ENCODE data around the gene RPTOR.
"Not testable (repeated sequence)": the region's sequence is repeated elsewhere in the genome, so short reads cannot be mapped to it uniquely, and the experiment has no call there.

RPTOR gene

GRCh38 chr17:80529904-80530292, 14.7 kb upstream of the RPTOR start:
- Histone ChIP-seq H3K9ac (ENCODE audit: insufficient read length) (no peak overlapping the region), H3K9me3 (ENCODE audit: low read depth, low read length) (no peaks in the 10 kb centered on the region), H3K4me3 (no peak overlapping the region), H3K36me3 (ENCODE audit: insufficient read depth, low read length) (no peaks in the 10 kb centered on the region), H3K27ac (no peak overlapping the region)
- no peak for DNase-seq (ENCODE audit: low read depth, low spot score)
- no peak for TF ChIP-seq FOXP2 (optimal IDR thresholded peaks at IDR 0.05; ENCODE audit: control extremely low read depth, extremely low read length, insufficient read depth)
- no peak for TF ChIP-seq POLR2AphosphoS5 (IDR thresholded peaks at IDR 0.05; ENCODE audit: borderline replicate concordance, low read depth, low read length)
- no peak for TF ChIP-seq EZH2 (IDR thresholded peaks at IDR 0.05)

DNA sequence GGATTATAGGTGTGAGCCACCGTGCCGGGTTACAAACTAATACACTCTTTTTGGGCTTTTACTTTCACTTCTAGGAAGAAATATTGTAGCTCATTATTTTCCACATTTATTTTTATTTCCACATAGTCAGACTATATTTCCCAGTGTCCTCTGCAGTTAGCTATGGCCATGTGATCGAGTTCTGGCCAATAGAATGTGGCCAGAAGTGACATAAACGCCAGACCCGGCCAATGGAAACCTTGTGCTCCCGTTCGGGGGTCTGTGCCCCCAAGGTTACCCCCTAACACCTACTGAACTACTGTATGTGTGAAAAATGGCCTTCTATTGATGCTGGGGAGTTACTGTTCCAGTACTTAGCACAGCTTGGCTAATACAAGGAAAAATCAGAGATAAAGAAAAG, 13.2 kb upstream of the RPTOR start:
- no peak for DNase-seq (ENCODE audit: low read depth, low spot score)
- no peak overlapping the region for H3K9ac ChIP-seq (ENCODE audit: insufficient read length)
- TF ChIP-seq POLR2AphosphoS5 (IDR thresholded peaks at IDR 0.05; ENCODE audit: borderline replicate concordance, low read depth, low read length) (no peak), EZH2 (IDR thresholded peaks at IDR 0.05) (no peak), FOXP2 (optimal IDR thresholded peaks at IDR 0.05; ENCODE audit: control extremely low read depth, extremely low read length, insufficient read depth) (no peak)
- H3K27ac ChIP-seq, result no peak overlapping the region
- no peak overlapping the region for H3K4me3 ChIP-seq
- no peaks in the 10 kb centered on the region for H3K9me3 ChIP-seq (ENCODE audit: low read depth, low read length)
- H3K36me3 ChIP-seq (ENCODE audit: insufficient read depth, low read length), result no peaks in the 10 kb centered on the region

- not testable (repeated sequence) for H3K9me3 ChIP-seq (ENCODE audit: low read depth, low read length); H3K4me3 ChIP-seq; H3K9ac ChIP-seq (ENCODE audit: insufficient read length); H3K27ac ChIP-seq; DNase-seq (ENCODE audit: low read depth, low spot score); H3K36me3 ChIP-seq (ENCODE audit: insufficient read depth, low read length)
Measured at GRCh38 chr17:80537386-80537785, 7.3 kb upstream of the RPTOR start.

DNA sequence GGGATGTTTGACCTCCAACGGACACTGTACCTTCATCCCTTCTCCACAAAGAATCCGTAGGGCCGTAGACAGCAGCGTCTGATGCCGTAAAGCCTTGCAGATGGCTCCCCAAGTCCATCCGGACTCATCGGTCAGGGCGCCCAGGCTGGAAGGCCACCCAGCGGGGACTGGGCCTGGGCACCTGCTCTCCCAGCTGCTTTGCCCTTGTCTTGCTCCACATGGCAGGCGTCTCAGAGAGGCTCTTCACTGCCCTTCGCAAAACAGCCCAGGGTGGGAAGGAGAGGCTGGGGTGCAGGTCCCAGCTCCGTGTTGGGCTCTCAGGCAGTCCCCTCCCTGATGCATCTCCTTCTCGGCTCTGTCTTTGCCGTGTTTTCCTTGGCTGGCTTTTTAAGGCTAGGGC, 6.2 kb upstream of the RPTOR start:
- no peak for DNase-seq (ENCODE audit: low read depth, low spot score)
- TF ChIP-seq FOXP2 (optimal IDR thresholded peaks at IDR 0.05; ENCODE audit: control extremely low read depth, extremely low read length, insufficient read depth), result no peak
- no peak for TF ChIP-seq EZH2 (IDR thresholded peaks at IDR 0.05)
- no peak for TF ChIP-seq POLR2AphosphoS5 (IDR thresholded peaks at IDR 0.05; ENCODE audit: borderline replicate concordance, low read depth, low read length)
- Histone ChIP-seq H3K9me3 (ENCODE audit: low read depth, low read length) (no peaks in the 10 kb centered on the region), H3K4me3 (no peak overlapping the region), H3K27ac (no peak overlapping the region), H3K9ac (ENCODE audit: insufficient read length) (no peak overlapping the region), H3K36me3 (ENCODE audit: insufficient read depth, low read length) (no peaks in the 10 kb centered on the region)

- no peak for TF ChIP-seq POLR2AphosphoS5 (IDR thresholded peaks at IDR 0.05; ENCODE audit: borderline replicate concordance, low read depth, low read length)
- DNase-seq (ENCODE audit: low read depth, low spot score), result no peak
- H3K9me3 ChIP-seq (ENCODE audit: low read depth, low read length), result no peaks in the 10 kb centered on the region
- H3K36me3 ChIP-seq (ENCODE audit: insufficient read depth, low read length), result no peaks in the 10 kb centered on the region
- no peak overlapping the region for H3K9ac ChIP-seq (ENCODE audit: insufficient read length)
- H3K4me3 ChIP-seq, result no peak overlapping the region
- no peak overlapping the region for H3K27ac ChIP-seq
Measured at GRCh38 chr17:80539022-80539641, 5.5 kb upstream of the RPTOR start.

- Histone ChIP-seq H3K27ac (no peak overlapping the region), H3K9me3 (ENCODE audit: low read depth, low read length) (no peaks in the 10 kb centered on the region), H3K9ac (ENCODE audit: insufficient read length) (peak overlapping the region; percentile 92), H3K4me3 (peak overlapping the region; percentile 87), H3K36me3 (ENCODE audit: insufficient read depth, low read length) (no peaks in the 10 kb centered on the region)
- TF ChIP-seq EZH2 (IDR thresholded peaks at IDR 0.05), result no peak
- no peak for TF ChIP-seq FOXP2 (optimal IDR thresholded peaks at IDR 0.05; ENCODE audit: control extremely low read depth, extremely low read length, insufficient read depth)
- no peak for TF ChIP-seq POLR2AphosphoS5 (IDR thresholded peaks at IDR 0.05; ENCODE audit: borderline replicate concordance, low read depth, low read length)
- no peak for DNase-seq (ENCODE audit: low read depth, low spot score)
Measured at GRCh38 chr17:80545499-80545826, 825 bp downstream of the RPTOR start.

GRCh38 chr17:80546267-80546666, 1.6 kb downstream of the RPTOR start:
- DNase-seq (ENCODE audit: low read depth, low spot score), result no peak
- Histone ChIP-seq H3K4me3 (peak overlapping the region; percentile 87), H3K9ac (ENCODE audit: insufficient read length) (peak overlapping the region; percentile 92), H3K36me3 (ENCODE audit: insufficient read depth, low read length) (no peaks in the 10 kb centered on the region), H3K9me3 (ENCODE audit: low read depth, low read length) (no peaks in the 10 kb centered on the region), H3K27ac (no peak overlapping the region)
- no peak for TF ChIP-seq FOXP2 (optimal IDR thresholded peaks at IDR 0.05; ENCODE audit: control extremely low read depth, extremely low read length, insufficient read depth)
- TF ChIP-seq EZH2 (IDR thresholded peaks at IDR 0.05), result no peak
- TF ChIP-seq POLR2AphosphoS5 (IDR thresholded peaks at IDR 0.05; ENCODE audit: borderline replicate concordance, low read depth, low read length), result no peak

GRCh38 chr17:80552523-80552922, 7.9 kb downstream of the RPTOR start:
- DNase-seq (ENCODE audit: low read depth, low spot score), result no peak
- Histone ChIP-seq H3K27ac (no peak overlapping the region), H3K4me3 (no peak overlapping the region), H3K9ac (ENCODE audit: insufficient read length) (no peak overlapping the region), H3K36me3 (ENCODE audit: insufficient read depth, low read length) (no peaks in the 10 kb centered on the region), H3K9me3 (ENCODE audit: low read depth, low read length) (no peaks in the 10 kb centered on the region)
- TF ChIP-seq FOXP2 (optimal IDR thresholded peaks at IDR 0.05; ENCODE audit: control extremely low read depth, extremely low read length, insufficient read depth) (no peak), EZH2 (IDR thresholded peaks at IDR 0.05) (no peak), POLR2AphosphoS5 (IDR thresholded peaks at IDR 0.05; ENCODE audit: borderline replicate concordance, low read depth, low read length) (no peak)

DNA sequence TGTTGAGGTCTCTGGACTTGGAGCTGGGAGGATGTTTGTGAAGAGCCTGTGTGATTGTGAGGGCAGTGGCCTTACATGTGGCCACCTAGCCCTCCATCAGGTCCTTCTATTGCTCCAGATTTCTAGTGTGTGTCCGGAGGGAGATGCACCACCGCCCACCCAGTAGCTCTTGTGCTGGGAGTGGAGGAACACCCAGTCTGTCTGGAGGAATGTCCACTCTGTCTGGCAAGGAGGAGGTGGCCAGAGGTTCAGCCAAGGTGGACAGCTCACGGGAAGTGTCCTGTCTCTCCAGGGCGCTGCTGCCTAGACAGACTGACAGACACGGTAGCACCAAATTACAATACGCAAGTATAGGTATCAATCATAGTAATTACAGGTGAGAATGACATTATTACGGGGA, 10.6 kb downstream of the RPTOR start:
- Histone ChIP-seq H3K9me3 (ENCODE audit: low read depth, low read length) (no peaks in the 10 kb centered on the region), H3K36me3 (ENCODE audit: insufficient read depth, low read length) (no peaks in the 10 kb centered on the region), H3K9ac (ENCODE audit: insufficient read length) (no peak overlapping the region), H3K4me3 (no peak overlapping the region), H3K27ac (no peak overlapping the region)
- TF ChIP-seq EZH2 (IDR thresholded peaks at IDR 0.05) (no peak), POLR2AphosphoS5 (IDR thresholded peaks at IDR 0.05; ENCODE audit: borderline replicate concordance, low read depth, low read length) (no peak), FOXP2 (optimal IDR thresholded peaks at IDR 0.05; ENCODE audit: control extremely low read depth, extremely low read length, insufficient read depth) (no peak)
- no peak for DNase-seq (ENCODE audit: low read depth, low spot score)
